GM08714 (cell line): Measurements from ENCODE around the gene TRPC6.

ENCODE experiments used
- H3K4me3 ChIP-seq: fragments of 200-500 bp; sonication (Bioruptor generic); 2 replicates; pipeline ENCODE4 v1.5.1; 2014; ENCODE audit warnings: mild to moderate bottlenecking, low read length, inconsistent platforms
- ZNF274 ChIP-seq: IDR thresholded peaks from 2 replicates; pipeline ENCODE4 v1.6.1; 2012; ENCODE audit warnings: mild to moderate bottlenecking, low read depth, low read length

Gene TRPC6

GRCh38 chr11:101429703-101430540 lies 153.9 kb downstream of the TRPC6 start:
- no peak overlapping the region for H3K4me3 ChIP-seq
- no peak for TF ChIP-seq ZNF274

GRCh38 chr11:101428918-101429317 lies 154.9 kb downstream of the TRPC6 start:
- TF ChIP-seq ZNF274 = no peak
- H3K4me3 ChIP-seq = no peak overlapping the region

- H3K4me3 ChIP-seq = no peak overlapping the region
- no peak for TF ChIP-seq ZNF274
Measured at GRCh38 chr11:101407324-101407723, 176.5 kb downstream of the TRPC6 start.
